Suprapubic skin (tissue), 4 donors: ENCODE measurements around the gene CDH26. TPM values are rescaled to one million over a fixed set of nuclear protein-coding genes. Genes with fewer than 3 reads are reported as not detected.

Experiments
- DNase-seq, 2 donors: peaks; one replicate each; pipeline ENCODE4 v3.0.0-alpha.2; 2019; ENCODE audit warnings: low spot score in 2 of 2
- H3K27ac ChIP-seq: fragments of 200-600 bp; sonication (generic); one replicate; pipeline ENCODE4 v1.5.1; 2019
- H3K27me3 ChIP-seq: fragments of 200-600 bp; sonication (generic); one replicate; pipeline ENCODE4 v1.5.1; 2019
- H3K36me3 ChIP-seq: fragments of 200-600 bp; sonication (generic); one replicate; pipeline ENCODE4 v1.5.1; 2019
- H3K4me1 ChIP-seq: fragments of 200-600 bp; sonication (generic); one replicate; pipeline ENCODE4 v1.5.1; 2019
- H3K4me3 ChIP-seq: fragments of 200-600 bp; sonication (generic); one replicate; pipeline ENCODE4 v1.5.1; 2019; ENCODE audit warnings: mild to moderate bottlenecking
- H3K9me3 ChIP-seq: fragments of 200-600 bp; sonication (generic); one replicate; pipeline ENCODE4 v1.5.1; 2019
- CTCF ChIP-seq, 2 donors: fragments of 200-600 bp in 1 of 2; fragments of 450-650 bp in 1 of 2; sonication (generic) in 1 of 2; IDR thresholded peaks; one replicate each; pipeline ENCODE4 v1.5.1; 2016 to 2019; ENCODE audit warnings: antibody characterized with exemption in 2 of 2, mild to moderate bottlenecking in 1 of 2, moderate library complexity in 1 of 2
- EP300 ChIP-seq: sonication (generic); formaldehyde crosslinking; IDR thresholded peaks from one replicate; pipeline ENCODE4 v1.6.1; 2017; ENCODE audit warnings: antibody characterized with exemption
- POLR2A ChIP-seq, 2 donors: fragments of 450-650 bp; IDR thresholded peaks; one replicate each; pipeline ENCODE4 v1.6.1; 2017; ENCODE audit warnings: antibody characterized with exemption in 2 of 2, mild to moderate bottlenecking in 2 of 2, moderate library complexity in 2 of 2
- POLR2AphosphoS5 ChIP-seq, 3 donors: sonication (generic); formaldehyde crosslinking; IDR thresholded peaks; one replicate each; pipeline ENCODE4 v1.6.1; 2017; ENCODE audit warnings: antibody characterized with exemption in 3 of 3
- whole genome bisulfite sequencing: methylation state at CpG from one replicate; pipeline ENCODE4 v1.1.5; 2018; 5-methylcytosine and 5-hydroxymethylcytosine counted together
- total RNA-seq, 4 donors: library from RNA; depleted of rRNA; stranded (reverse); fragments of >200 nt; gene quantifications; one replicate each; pipeline ENCODE4 v1.1.0, GENCODE V29; 2016

The CDH26 gene
- total RNA-seq, 4 donors from 2014 or later, result 1.4 to 2.2 (median 2.0) TPM

GRCh38 chr20:60000271-60001042, 42.2 kb downstream of the CDH26 start:
- no peak for DNase-seq

GRCh38 chr20:60001108-60001507, 42.9 kb downstream of the CDH26 start:
- no peak for TF ChIP-seq EP300
- no peak for TF ChIP-seq CTCF (IDR thresholded peaks at IDR 0.05)
- no peak for TF ChIP-seq POLR2AphosphoS5 (IDR thresholded peaks at IDR 0.05)
- TF ChIP-seq POLR2A (IDR thresholded peaks at IDR 0.05), result no peak
- 67% methylated on average over 11 of the region's 11 CpGs for WGBS
- Histone ChIP-seq H3K36me3 (no peaks in the 10 kb centered on the region), H3K27me3 (no peaks in the 10 kb centered on the region), H3K4me3 (no peak overlapping the region), H3K27ac (no peak overlapping the region), H3K4me1 (no peaks in the 10 kb centered on the region), H3K9me3 (no peaks in the 10 kb centered on the region)
- no peak for DNase-seq

More at GRCh38 chr20:60000271-60001042, 42.2 kb downstream of the CDH26 start:
- no peaks in the 10 kb centered on the region for H3K36me3 ChIP-seq
- H3K27ac ChIP-seq, result no peak overlapping the region
- H3K4me1 ChIP-seq, result peaks cover under 1% of the 10 kb centered on the region
- no peaks in the 10 kb centered on the region for H3K27me3 ChIP-seq
- WGBS, result 91% methylated on average over 8 of the region's 8 CpGs
- TF ChIP-seq CTCF (IDR thresholded peaks at IDR 0.05), result no peak
- TF ChIP-seq EP300, result no peak
- TF ChIP-seq POLR2A (IDR thresholded peaks at IDR 0.05), result no peak
- no peak for TF ChIP-seq POLR2AphosphoS5 (IDR thresholded peaks at IDR 0.05)
- no peaks in the 10 kb centered on the region for H3K9me3 ChIP-seq
- H3K4me3 ChIP-seq, result no peak overlapping the region

GRCh38 chr20:60003776-60004175, 45.6 kb downstream of the CDH26 start:
- Histone ChIP-seq H3K9me3 (no peaks in the 10 kb centered on the region), H3K4me3 (no peak overlapping the region), H3K36me3 (no peaks in the 10 kb centered on the region), H3K27me3 (no peaks in the 10 kb centered on the region), H3K4me1 (no peaks in the 10 kb centered on the region), H3K27ac (no peak overlapping the region)
- TF ChIP-seq POLR2A (IDR thresholded peaks at IDR 0.05), result no peak
- no peak for TF ChIP-seq CTCF (IDR thresholded peaks at IDR 0.05)
- no peak for TF ChIP-seq POLR2AphosphoS5 (IDR thresholded peaks at IDR 0.05)
- TF ChIP-seq EP300, result no peak
- DNase-seq, result no peak
- WGBS, result 91% methylated on average over 4 of the region's 4 CpGs

- no peak overlapping the region for H3K4me3 ChIP-seq
- no peak for DNase-seq
- 98% methylated on average over 4 of the region's 4 CpGs for WGBS
- H3K9me3 ChIP-seq, result no peaks in the 10 kb centered on the region
- TF ChIP-seq POLR2A (IDR thresholded peaks at IDR 0.05), result no peak
- no peak for TF ChIP-seq POLR2AphosphoS5 (IDR thresholded peaks at IDR 0.05)
- no peak for TF ChIP-seq CTCF (IDR thresholded peaks at IDR 0.05)
- H3K36me3 ChIP-seq, result no peaks in the 10 kb centered on the region
- no peaks in the 10 kb centered on the region for H3K4me1 ChIP-seq
- H3K27me3 ChIP-seq, result no peaks in the 10 kb centered on the region
- no peak overlapping the region for H3K27ac ChIP-seq
Observed at GRCh38 chr20:60006261-60006660, 48.0 kb downstream of the CDH26 start.

GRCh38 chr20:60007464-60007863, 49.2 kb downstream of the CDH26 start:
- no peak for DNase-seq
- WGBS, result 73% methylated on average over 2 of the region's 2 CpGs
- Histone ChIP-seq H3K36me3 (no peaks in the 10 kb centered on the region), H3K27ac (no peak overlapping the region), H3K4me1 (no peaks in the 10 kb centered on the region), H3K27me3 (no peaks in the 10 kb centered on the region), H3K4me3 (no peak overlapping the region), H3K9me3 (no peaks in the 10 kb centered on the region)
- TF ChIP-seq EP300, result no peak
